ENCODE data around the gene MBLAC1. TPM values are rescaled to one million over a fixed set of nuclear protein-coding genes. Genes with fewer than 3 reads are reported as not detected.
A peak's percentile ranks its signal among the peaks of the same experiment; 100 is the strongest.

MBLAC1 gene
- total and polyA plus RNA-seq, 9 of the 15 experiments (the other 6 are each of a cell fraction or from before 2014, with no cell fraction given), result 0.03 to 3.1 (median 0.52) TPM

GRCh38 chr7:100126239-100126930 lies 382 bp upstream of the MBLAC1 start (continued):
- TF ChIP-seq, protein P1, sequence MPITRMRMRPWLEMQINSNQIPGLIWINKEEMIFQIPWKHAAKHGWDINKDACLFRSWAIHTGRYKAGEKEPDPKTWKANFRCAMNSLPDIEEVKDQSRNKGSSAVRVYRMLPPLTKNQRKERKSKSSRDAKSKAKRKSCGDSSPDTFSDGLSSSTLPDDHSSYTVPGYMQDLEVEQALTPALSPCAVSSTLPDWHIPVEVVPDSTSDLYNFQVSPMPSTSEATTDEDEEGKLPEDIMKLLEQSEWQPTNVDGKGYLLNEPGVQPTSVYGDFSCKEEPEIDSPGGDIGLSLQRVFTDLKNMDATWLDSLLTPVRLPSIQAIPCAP (CRISPR knock-in tag; IDR thresholded peaks at IDR 0.05; ENCODE audit: borderline replicate concordance), result no peak
- TF ChIP-seq, protein P2, sequence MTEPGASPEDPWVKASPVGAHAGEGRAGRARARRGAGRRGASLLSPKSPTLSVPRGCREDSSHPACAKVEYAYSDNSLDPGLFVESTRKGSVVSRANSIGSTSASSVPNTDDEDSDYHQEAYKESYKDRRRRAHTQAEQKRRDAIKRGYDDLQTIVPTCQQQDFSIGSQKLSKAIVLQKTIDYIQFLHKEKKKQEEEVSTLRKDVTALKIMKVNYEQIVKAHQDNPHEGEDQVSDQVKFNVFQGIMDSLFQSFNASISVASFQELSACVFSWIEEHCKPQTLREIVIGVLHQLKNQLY (CRISPR knock-in tag; conservative IDR thresholded peaks at IDR 0.05), result no peak
- TF ChIP-seq ARID4B (CRISPR knock-in tag; IDR thresholded peaks at IDR 0.05), result no peak
- TF ChIP-seq TRIM28 (IDR thresholded peaks at IDR 0.05), result peak; percentile 13; the same call in 1 of the 2 replicates
